ENCODE measurements around the gene MTA2.
"Not testable (repeated sequence)": the region's sequence is repeated elsewhere in the genome, so short reads cannot be mapped to it uniquely, and the experiment has no call there.

The MTA2 gene

DNA sequence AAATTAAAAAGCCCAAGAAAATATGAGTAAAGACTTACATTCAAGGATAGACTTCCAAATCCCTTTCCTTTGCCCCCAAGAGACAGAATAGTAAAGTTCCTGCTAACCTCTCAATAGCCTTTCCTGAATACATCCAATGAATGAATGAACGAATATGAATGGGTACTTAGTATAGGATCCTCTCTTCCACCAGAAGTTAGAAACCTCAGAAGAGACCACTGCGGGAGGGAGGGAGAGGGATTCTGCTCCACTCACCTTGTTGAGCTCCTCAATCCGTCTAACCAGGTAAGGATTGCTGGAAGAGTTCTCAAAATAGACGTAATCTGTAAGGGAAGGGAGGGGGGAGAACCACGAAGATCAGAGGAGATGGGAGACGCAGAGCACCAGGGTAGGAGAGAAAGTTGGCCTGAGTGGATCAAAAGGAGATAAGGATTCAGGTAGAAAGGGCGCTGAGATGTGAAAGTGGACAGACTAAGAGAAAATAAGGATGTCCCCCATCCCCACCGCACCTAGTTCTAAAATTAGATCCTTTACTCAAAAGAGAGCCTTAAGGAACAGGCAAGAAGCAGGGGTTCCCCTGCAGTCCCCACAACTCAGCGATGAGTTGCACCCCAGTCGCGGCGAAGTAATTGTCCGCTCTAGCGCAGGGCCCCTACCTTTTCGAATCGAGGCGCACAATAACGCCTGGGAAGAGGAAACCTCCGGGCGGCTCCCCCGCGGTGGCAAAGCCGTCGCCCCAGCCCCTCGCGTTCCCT, 1.1 kb downstream of the MTA2 start:
- peaks cover 17% of the 10 kb centered on the region for H3K27me3 ChIP-seq (ENCODE audit: control insufficient read depth, insufficient read depth, low read length)
- H3K4me1 ChIP-seq (ENCODE audit: control insufficient read depth, insufficient read depth, low read length) = peaks cover 11% of the 10 kb centered on the region
- H3K4me3 ChIP-seq (ENCODE audit: low read depth, low read length) = peak overlapping the region; percentile 86
- H3K9ac ChIP-seq (ENCODE audit: low read depth, low read length) = peak overlapping the region; percentile 87
- no peaks in the 10 kb centered on the region for H3K9me3 ChIP-seq (ENCODE audit: control insufficient read depth, insufficient read depth, low read length)
- H3K36me3 ChIP-seq (ENCODE audit: control insufficient read depth, insufficient read depth, low read length) = peaks cover 29% of the 10 kb centered on the region

DNA sequence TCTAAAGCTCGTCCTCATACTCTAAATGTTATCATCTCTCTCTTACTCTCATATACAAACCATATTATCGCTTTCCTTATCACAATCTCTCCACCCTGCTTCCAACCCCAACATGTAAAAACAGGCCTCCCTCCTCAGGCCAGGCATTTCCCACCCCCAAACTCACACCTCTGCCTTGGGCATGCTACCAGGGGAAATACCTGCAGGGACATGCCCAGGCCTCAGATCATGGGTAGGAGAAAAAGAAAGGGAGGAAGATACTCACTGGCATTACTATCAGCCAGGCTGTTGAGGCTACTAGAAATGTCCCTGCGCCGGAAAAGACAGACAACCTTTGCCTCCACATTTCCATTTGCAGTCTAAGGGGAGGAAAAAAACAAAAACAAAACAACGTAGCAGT, 1.8 kb downstream of the MTA2 start:
- peaks cover 11% of the 10 kb centered on the region for H3K4me1 ChIP-seq (ENCODE audit: control insufficient read depth, insufficient read depth, low read length)
- peaks cover 17% of the 10 kb centered on the region for H3K27me3 ChIP-seq (ENCODE audit: control insufficient read depth, insufficient read depth, low read length)
- no peaks in the 10 kb centered on the region for H3K9me3 ChIP-seq (ENCODE audit: control insufficient read depth, insufficient read depth, low read length)
- H3K36me3 ChIP-seq (ENCODE audit: control insufficient read depth, insufficient read depth, low read length) = peaks cover 33% of the 10 kb centered on the region
- no peak overlapping the region for H3K9ac ChIP-seq (ENCODE audit: low read depth, low read length)
- peak overlapping the region; percentile 86 for H3K4me3 ChIP-seq (ENCODE audit: low read depth, low read length)

DNA sequence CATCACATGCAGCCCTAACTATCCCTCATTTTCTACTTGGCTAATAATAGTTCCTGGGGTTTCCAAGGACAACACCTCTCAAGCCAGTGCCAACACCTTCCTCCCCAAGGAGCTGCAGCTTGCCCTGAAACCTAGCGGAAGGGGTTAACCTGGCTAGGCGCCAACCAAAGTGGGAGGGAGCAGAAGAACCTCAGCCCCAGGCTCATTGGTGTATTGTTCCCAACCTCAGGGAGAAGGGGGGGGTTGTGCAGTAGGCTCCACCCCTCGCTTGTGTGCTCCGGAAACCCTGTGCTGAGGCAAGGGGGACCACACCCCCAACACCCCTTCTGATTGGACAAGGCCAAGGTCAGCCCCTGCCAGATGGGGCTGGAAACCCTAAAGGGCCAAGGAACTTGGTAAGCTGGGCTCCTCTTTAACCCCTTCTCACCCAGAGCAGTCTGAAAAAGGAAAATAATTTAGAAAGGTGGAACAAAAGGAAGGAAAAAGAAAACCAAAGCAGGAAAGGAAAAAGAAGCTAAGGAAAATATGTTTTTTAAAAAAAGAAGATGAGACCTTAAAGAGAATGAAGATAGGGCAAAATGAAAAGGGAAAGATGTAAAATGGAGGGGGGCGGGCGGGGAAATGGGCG, 2.5 kb downstream of the MTA2 start:
- H3K4me1 ChIP-seq (ENCODE audit: control insufficient read depth, insufficient read depth, low read length) = peaks cover 11% of the 10 kb centered on the region
- peaks cover 36% of the 10 kb centered on the region for H3K36me3 ChIP-seq (ENCODE audit: control insufficient read depth, insufficient read depth, low read length)
- H3K27me3 ChIP-seq (ENCODE audit: control insufficient read depth, insufficient read depth, low read length) = peaks cover 15% of the 10 kb centered on the region
- H3K4me3 ChIP-seq (ENCODE audit: low read depth, low read length) = peak overlapping the region; percentile 86
- no peak overlapping the region for H3K9ac ChIP-seq (ENCODE audit: low read depth, low read length)
- no peaks in the 10 kb centered on the region for H3K9me3 ChIP-seq (ENCODE audit: control insufficient read depth, insufficient read depth, low read length)

DNA sequence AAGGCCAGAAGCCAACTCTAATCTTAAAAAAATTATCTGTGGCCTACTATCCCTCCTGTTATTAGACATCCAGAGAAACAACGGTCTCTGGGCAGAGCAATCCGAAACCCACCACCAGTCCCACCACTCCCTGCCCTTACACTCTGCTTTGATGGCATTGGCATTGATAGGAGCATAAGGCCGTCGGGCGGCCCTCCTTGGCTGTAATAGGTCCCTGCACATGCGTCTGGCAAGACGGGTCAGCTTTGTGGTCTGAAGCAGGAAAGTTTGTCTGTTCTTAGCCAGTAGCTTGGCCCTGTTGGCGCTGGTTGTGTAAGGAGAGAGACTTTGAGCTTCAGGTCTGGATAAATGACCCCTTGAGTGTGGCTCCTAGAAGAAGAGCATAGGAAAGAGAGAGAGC, 6.5 kb downstream of the MTA2 start:
- Histone ChIP-seq H3K9ac (ENCODE audit: low read depth, low read length) (no peak overlapping the region), H3K36me3 (ENCODE audit: control insufficient read depth, insufficient read depth, low read length) (peaks cover 36% of the 10 kb centered on the region)

DNA sequence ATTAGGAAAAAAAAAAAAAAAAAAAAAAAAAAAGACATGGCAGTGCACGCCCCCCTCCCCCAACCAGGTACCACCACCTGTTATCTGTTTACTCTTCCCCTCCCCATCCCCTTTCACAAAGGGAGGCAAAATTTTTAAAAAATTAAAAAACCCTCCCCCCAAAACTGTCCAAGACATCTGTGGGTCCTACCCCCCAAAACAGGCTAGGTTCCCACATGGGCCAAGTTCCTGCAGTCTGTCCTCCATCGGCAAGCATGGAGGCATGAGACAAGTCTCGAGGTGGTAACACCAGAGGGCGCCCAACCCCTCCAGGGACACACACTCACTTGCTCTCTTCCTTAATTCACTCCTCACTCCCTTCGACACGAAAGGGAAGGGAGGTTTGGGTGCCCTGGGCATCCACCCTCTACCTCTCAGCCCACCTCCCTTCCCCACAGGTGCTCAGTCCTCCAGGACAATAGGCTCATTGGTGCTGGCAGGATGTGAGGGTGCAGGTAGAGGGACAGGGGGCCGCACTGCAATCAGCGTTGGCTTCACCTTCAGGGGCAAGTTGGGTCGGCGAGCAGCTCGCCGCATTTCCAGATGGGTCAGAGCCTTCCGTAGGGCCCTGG, 8.1 kb downstream of the MTA2 start:
- H3K4me3 ChIP-seq (ENCODE audit: low read depth, low read length) = no peak overlapping the region
- H3K36me3 ChIP-seq (ENCODE audit: control insufficient read depth, insufficient read depth, low read length) = peaks cover 34% of the 10 kb centered on the region
- peaks cover 4% of the 10 kb centered on the region for H3K4me1 ChIP-seq (ENCODE audit: control insufficient read depth, insufficient read depth, low read length)
- H3K9me3 ChIP-seq (ENCODE audit: control insufficient read depth, insufficient read depth, low read length) = no peaks in the 10 kb centered on the region
- H3K9ac ChIP-seq (ENCODE audit: low read depth, low read length) = no peak overlapping the region
- no peaks in the 10 kb centered on the region for H3K27me3 ChIP-seq (ENCODE audit: control insufficient read depth, insufficient read depth, low read length)

More for the DNA sequence above, 6.5 kb downstream of the MTA2 start:
- peaks cover 12% of the 10 kb centered on the region for H3K4me1 ChIP-seq (ENCODE audit: control insufficient read depth, insufficient read depth, low read length)
- no peaks in the 10 kb centered on the region for H3K9me3 ChIP-seq (ENCODE audit: control insufficient read depth, insufficient read depth, low read length)
- H3K4me3 ChIP-seq (ENCODE audit: low read depth, low read length) = no peak overlapping the region
- H3K27me3 ChIP-seq (ENCODE audit: control insufficient read depth, insufficient read depth, low read length) = no peaks in the 10 kb centered on the region

DNA sequence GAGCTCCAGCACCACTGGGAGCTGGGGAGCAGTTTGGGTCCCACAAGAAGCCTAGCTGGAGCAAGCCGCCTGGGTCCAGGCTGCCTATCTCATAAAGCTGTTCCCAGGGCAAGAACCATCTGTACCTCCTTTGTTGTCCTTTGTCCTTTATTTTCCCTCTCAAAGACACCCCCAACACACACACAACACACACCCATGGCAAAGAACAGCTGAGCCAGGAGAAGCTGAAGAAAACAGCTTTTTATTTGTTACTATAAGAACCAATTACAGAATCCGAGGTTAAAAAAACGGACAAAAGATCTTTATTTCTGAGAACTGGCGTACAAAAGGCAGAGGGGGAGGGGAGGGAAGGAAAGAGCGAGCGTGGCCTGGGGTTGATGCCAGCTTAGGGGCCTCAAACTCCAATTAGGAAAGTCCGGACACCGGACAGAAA, 8.7 kb downstream of the MTA2 start:
- H3K36me3 ChIP-seq (ENCODE audit: control insufficient read depth, insufficient read depth, low read length) = peaks cover 32% of the 10 kb centered on the region
- H3K9me3 ChIP-seq (ENCODE audit: control insufficient read depth, insufficient read depth, low read length) = no peaks in the 10 kb centered on the region
- no peak overlapping the region for H3K4me3 ChIP-seq (ENCODE audit: low read depth, low read length)
- no peak overlapping the region for H3K9ac ChIP-seq (ENCODE audit: low read depth, low read length)
- H3K27me3 ChIP-seq (ENCODE audit: control insufficient read depth, insufficient read depth, low read length) = no peaks in the 10 kb centered on the region
- H3K4me1 ChIP-seq (ENCODE audit: control insufficient read depth, insufficient read depth, low read length) = peaks cover 4% of the 10 kb centered on the region

DNA sequence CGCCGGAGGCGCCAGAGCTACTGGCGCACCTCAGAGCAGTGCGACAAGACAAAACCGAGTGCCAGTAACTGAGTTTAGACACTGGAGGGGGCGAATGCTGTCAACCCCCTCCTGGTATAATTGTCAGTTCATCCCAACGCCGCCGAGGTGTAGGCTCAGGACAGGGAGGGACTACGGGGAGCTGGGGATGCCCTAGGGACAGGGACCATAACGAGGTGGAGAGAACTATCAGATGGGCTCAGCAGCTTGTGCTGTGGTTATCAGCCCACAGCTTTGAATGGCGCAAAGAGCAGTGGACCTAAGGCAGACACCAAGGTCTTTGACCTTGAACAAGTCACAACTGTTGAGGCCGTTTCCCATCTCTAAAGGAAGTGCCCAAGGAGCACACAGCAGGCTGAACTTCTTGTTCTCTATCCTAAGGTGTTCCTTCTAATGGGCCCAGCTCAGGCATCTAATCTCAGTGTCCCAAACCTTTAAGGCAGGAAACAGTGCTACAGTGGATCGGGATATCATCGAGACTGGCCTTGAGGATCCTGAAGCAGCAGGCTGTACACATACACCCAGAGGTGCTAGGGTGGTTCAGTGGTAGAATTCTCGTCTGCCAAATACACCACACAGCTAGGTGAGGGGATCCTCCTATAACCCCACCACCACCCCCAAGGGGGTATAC, 9.4 kb downstream of the MTA2 start:
- H3K4me3 ChIP-seq (ENCODE audit: low read depth, low read length) = peak overlapping the region; percentile 81
- peaks cover 4% of the 10 kb centered on the region for H3K4me1 ChIP-seq (ENCODE audit: control insufficient read depth, insufficient read depth, low read length)
- H3K9me3 ChIP-seq (ENCODE audit: control insufficient read depth, insufficient read depth, low read length) = no peaks in the 10 kb centered on the region
- H3K36me3 ChIP-seq (ENCODE audit: control insufficient read depth, insufficient read depth, low read length) = peaks cover 24% of the 10 kb centered on the region
- H3K9ac ChIP-seq (ENCODE audit: low read depth, low read length) = peak overlapping the region; percentile 57
- H3K27me3 ChIP-seq (ENCODE audit: control insufficient read depth, insufficient read depth, low read length) = no peaks in the 10 kb centered on the region

DNA sequence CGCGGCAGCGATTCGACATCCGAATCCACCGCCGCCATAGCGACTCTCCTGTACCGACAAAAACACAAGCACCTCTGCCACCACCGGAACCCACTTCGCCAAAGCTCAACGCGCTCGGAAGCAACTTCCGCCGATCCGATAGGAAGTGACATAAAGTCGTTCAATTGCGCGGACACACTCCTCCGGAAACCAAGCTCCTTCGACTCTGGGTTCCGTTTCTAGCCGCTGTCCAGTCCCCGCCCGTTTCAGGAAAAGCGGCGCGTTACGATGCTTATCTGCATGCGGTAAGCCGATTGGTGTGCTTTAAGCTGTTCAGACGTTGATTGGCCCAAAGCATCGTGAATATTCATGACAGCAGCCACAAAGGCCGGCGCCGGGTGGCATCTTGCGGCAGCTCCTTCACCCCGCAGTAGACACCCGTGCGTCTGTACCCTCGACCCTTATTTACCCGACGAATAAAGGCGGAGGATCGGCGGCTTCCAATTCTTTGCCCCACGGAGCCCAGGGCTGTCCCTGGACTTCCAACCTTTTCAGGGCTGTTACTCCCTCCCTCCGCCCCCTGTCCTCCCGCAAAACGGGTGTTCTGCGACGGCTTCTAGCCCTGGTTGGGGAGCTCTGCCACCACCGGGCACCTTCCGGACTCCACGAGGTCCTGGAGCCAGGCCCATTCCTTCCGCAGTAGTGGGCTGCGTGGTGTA, 10.1 kb downstream of the MTA2 start, which contains the start of gene TUT1:
Gene TUT1 (minus strand): TSS at position 76 of the 698 bp plus-strand sequence. CDS start 38 bp downstream, at position 38.
- Histone ChIP-seq H3K36me3 (ENCODE audit: control insufficient read depth, insufficient read depth, low read length) (peaks cover 20% of the 10 kb centered on the region), H3K4me3 (ENCODE audit: low read depth, low read length) (peak within 1 kb of the TSS; percentile 86), H3K27me3 (ENCODE audit: control insufficient read depth, insufficient read depth, low read length) (no peaks in the 10 kb centered on the region)

DNA sequence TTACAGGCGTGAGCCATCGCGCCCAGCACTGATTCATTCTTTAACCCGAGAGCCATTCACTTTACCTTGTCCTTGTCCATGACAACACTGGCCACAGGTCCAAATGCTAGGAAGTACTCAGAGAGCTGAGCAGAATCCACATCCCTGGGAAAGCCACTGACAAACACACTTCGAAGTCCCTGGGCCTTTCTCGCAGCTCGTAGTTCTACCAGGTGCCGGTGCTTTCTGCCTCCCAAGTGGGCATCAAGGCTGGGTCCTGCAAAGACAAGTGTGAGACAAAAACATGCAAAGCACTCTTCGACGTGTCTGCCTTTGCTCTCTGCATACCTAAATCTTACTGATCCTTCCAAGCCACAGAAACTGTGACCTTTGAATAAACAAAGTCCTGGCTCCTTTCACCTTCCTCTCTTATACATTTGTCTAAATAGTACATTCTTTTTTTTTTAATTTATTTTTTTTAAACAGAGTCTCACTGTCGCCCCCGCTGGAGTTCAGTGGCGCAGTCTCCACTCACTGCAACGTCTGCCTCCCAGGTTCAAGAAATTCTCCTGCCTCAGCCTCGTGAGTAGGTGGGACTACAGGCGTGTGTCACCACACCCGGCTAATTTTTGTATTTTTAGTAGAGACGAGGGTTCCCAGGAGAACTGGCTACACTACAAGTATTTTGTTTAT, 12.6 kb downstream of the MTA2 start:
- H3K36me3 ChIP-seq (ENCODE audit: control insufficient read depth, insufficient read depth, low read length) = peaks cover 3% of the 10 kb centered on the region
- H3K27me3 ChIP-seq (ENCODE audit: control insufficient read depth, insufficient read depth, low read length) = no peaks in the 10 kb centered on the region
- peaks cover 4% of the 10 kb centered on the region for H3K4me1 ChIP-seq (ENCODE audit: control insufficient read depth, insufficient read depth, low read length)
- H3K9ac ChIP-seq (ENCODE audit: low read depth, low read length) = no peak overlapping the region
- H3K9me3 ChIP-seq (ENCODE audit: control insufficient read depth, insufficient read depth, low read length) = no peaks in the 10 kb centered on the region
- no peak overlapping the region for H3K4me3 ChIP-seq (ENCODE audit: low read depth, low read length)

More for the DNA sequence above, 10.1 kb downstream of the MTA2 start, which contains the start of gene TUT1:
- Histone ChIP-seq H3K4me1 (ENCODE audit: control insufficient read depth, insufficient read depth, low read length) (peaks cover 4% of the 10 kb centered on the region), H3K9me3 (ENCODE audit: control insufficient read depth, insufficient read depth, low read length) (no peaks in the 10 kb centered on the region), H3K9ac (ENCODE audit: low read depth, low read length) (peak within 1 kb of the TSS; percentile 82)

DNA sequence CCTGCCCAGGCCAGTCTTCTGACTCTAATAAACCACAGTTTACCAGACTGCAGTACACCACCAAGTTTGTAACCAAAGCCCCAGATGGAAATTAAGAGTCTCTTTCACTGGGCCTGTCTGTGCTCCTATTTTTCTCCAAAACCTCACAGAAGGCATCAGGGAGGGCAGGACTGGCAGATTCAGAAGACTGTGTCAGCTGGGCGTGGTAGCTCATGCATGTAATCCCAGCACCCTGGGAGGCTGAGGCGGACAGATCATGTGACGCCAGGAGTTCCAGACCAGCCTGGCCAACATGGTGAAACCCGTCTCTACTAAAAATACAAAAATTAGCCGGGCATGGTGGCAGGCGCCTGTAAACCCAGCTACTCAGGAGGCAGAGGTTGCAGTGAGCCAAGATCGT, 16.3 kb downstream of the MTA2 start:
- not testable (repeated sequence) for H3K27me3 ChIP-seq (ENCODE audit: control insufficient read depth, insufficient read depth, low read length); H3K4me3 ChIP-seq (ENCODE audit: low read depth, low read length); H3K9ac ChIP-seq (ENCODE audit: low read depth, low read length); H3K4me1 ChIP-seq (ENCODE audit: control insufficient read depth, insufficient read depth, low read length); H3K9me3 ChIP-seq (ENCODE audit: control insufficient read depth, insufficient read depth, low read length)
- H3K36me3 ChIP-seq (ENCODE audit: control insufficient read depth, insufficient read depth, low read length) = peaks cover 11% of the 10 kb centered on the region

DNA sequence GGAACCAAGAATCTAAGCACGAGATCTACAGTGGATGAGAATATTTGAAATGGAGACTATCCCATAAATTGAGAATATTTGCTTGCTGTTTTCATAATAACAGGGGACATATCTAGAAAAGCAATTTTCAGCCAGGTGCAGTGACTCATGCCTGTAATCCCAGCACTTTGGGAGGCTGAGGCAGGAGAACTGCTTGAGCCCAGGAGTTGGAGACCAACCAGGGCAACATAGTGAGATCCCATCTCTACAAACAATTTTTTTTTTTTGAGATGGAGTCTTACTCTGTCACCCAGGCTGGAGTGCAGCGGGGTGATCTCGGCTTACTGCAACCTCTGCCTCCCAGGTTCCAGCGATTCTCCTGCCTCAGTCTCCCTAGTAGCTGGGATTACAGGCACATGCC, 19.9 kb downstream of the MTA2 start:
- not testable (repeated sequence) for H3K9ac ChIP-seq (ENCODE audit: low read depth, low read length); H3K4me3 ChIP-seq (ENCODE audit: low read depth, low read length)
- peaks cover 25% of the 10 kb centered on the region for H3K36me3 ChIP-seq (ENCODE audit: control insufficient read depth, insufficient read depth, low read length)

More for the DNA sequence above, 19.9 kb downstream of the MTA2 start:
- H3K9me3 ChIP-seq (ENCODE audit: control insufficient read depth, insufficient read depth, low read length); H3K27me3 ChIP-seq (ENCODE audit: control insufficient read depth, insufficient read depth, low read length); H3K4me1 ChIP-seq (ENCODE audit: control insufficient read depth, insufficient read depth, low read length): not testable (repeated sequence)
